Endothelial cell (in vitro differentiated cells): ENCODE measurements around the gene SYNPO2. TPM values are rescaled to one million over a fixed set of nuclear protein-coding genes. Genes with fewer than 3 reads are reported as not detected.
A peak's percentile ranks its signal among the peaks of the same experiment; 100 is the strongest.

Experiments used
- DNase-seq: peaks from one replicate; pipeline ENCODE4 v3.0.0; 2021; ENCODE audit warnings: low spot score
- H3K27ac Mint-ChIP-seq: one replicate; pipeline ENCODE4 v1.8.0; 2021; ENCODE audit warnings: mixed read lengths, inconsistent platforms; ENCODE audit not compliant: unreplicated experiment
- H3K27me3 Mint-ChIP-seq: one replicate; pipeline ENCODE4 v1.8.0; 2021; ENCODE audit warnings: mild to moderate bottlenecking, moderate library complexity, mixed read lengths, inconsistent platforms; ENCODE audit not compliant: unreplicated experiment
- H3K36me3 Mint-ChIP-seq: one replicate; pipeline ENCODE4 v1.8.0; 2021; ENCODE audit warnings: mild to moderate bottlenecking, low read depth, mixed read lengths, inconsistent platforms; ENCODE audit not compliant: unreplicated experiment
- H3K4me1 Mint-ChIP-seq: one replicate; pipeline ENCODE4 v1.8.0; 2021; ENCODE audit warnings: mild to moderate bottlenecking, mixed read lengths, inconsistent platforms; ENCODE audit not compliant: unreplicated experiment
- H3K4me3 Mint-ChIP-seq: one replicate; pipeline ENCODE4 v1.8.0; 2021; ENCODE audit warnings: mild to moderate bottlenecking, mixed read lengths, inconsistent platforms; ENCODE audit not compliant: unreplicated experiment
- H3K9me3 Mint-ChIP-seq: one replicate; pipeline ENCODE4 v1.8.0; 2021; ENCODE audit warnings: mixed read lengths, inconsistent platforms; ENCODE audit not compliant: unreplicated experiment
- CTCF ChIP-seq: fragments of 200-600 bp; sonication (generic); IDR thresholded peaks from one replicate; pipeline ENCODE4 v1.5.0; 2021; ENCODE audit warnings: antibody characterized with exemption; ENCODE audit not compliant: unreplicated experiment
- total RNA-seq: library from RNA; stranded (reverse); fragmentation: NEBNext Ultra II Directional; extraction: Animal tissue kit (Norgen Biotek cat#: 25700); gene quantifications from one replicate; pipeline ENCODE4 v1.2.1, GENCODE V29; 2021; ENCODE audit not compliant: unreplicated experiment

SYNPO2 gene
- total RNA-seq, 1 donor from 2014 or later = 1.1 TPM

GRCh38 chr4:119034276-119035008, 145.8 kb downstream of the SYNPO2 start:
- Mint-ChIP-seq H3K4me1 (peaks cover 11% of the 10 kb centered on the region), H3K4me3 (no peak overlapping the region), H3K9me3 (no peaks in the 10 kb centered on the region), H3K27me3 (peaks cover 3% of the 10 kb centered on the region), H3K27ac (no peak overlapping the region), H3K36me3 (peaks cover 14% of the 10 kb centered on the region)
- peak; percentile 9 for DNase-seq
- TF ChIP-seq CTCF = no peak

GRCh38 chr4:119035951-119036737, 147.5 kb downstream of the SYNPO2 start:
- no peak overlapping the region for H3K27ac Mint-ChIP-seq
- DNase-seq = no peak
- H3K36me3 Mint-ChIP-seq = peaks cover 3% of the 10 kb centered on the region
- no peak overlapping the region for H3K4me3 Mint-ChIP-seq
- no peaks in the 10 kb centered on the region for H3K9me3 Mint-ChIP-seq
- H3K27me3 Mint-ChIP-seq = no peaks in the 10 kb centered on the region
- no peak for TF ChIP-seq CTCF
- peaks cover 18% of the 10 kb centered on the region for H3K4me1 Mint-ChIP-seq

GRCh38 chr4:119037709-119038108, 149.1 kb downstream of the SYNPO2 start:
- DNase-seq = no peak
- H3K27me3 Mint-ChIP-seq = no peaks in the 10 kb centered on the region
- H3K4me3 Mint-ChIP-seq = no peak overlapping the region
- no peaks in the 10 kb centered on the region for H3K36me3 Mint-ChIP-seq
- H3K9me3 Mint-ChIP-seq = no peaks in the 10 kb centered on the region
- H3K4me1 Mint-ChIP-seq = peaks cover 18% of the 10 kb centered on the region
- TF ChIP-seq CTCF = no peak
- H3K27ac Mint-ChIP-seq = no peak overlapping the region

- no peak overlapping the region for H3K27ac Mint-ChIP-seq
- no peak for TF ChIP-seq CTCF
- no peaks in the 10 kb centered on the region for H3K27me3 Mint-ChIP-seq
- peaks cover 18% of the 10 kb centered on the region for H3K4me1 Mint-ChIP-seq
- no peak for DNase-seq
- H3K36me3 Mint-ChIP-seq = no peaks in the 10 kb centered on the region
- H3K4me3 Mint-ChIP-seq = no peak overlapping the region
- H3K9me3 Mint-ChIP-seq = no peaks in the 10 kb centered on the region
Observed at GRCh38 chr4:119038116-119038841, 149.6 kb downstream of the SYNPO2 start.
